GM19452 (cell line): Measurements from ENCODE around the gene PTHLH.

Experiments
- ATAC-seq: cut with Tn5 transposase; IDR thresholded peaks from one replicate; pipeline ENCODE4 v1.9.1; 2021; ENCODE audit not compliant: unreplicated experiment

PTHLH gene

DNA sequence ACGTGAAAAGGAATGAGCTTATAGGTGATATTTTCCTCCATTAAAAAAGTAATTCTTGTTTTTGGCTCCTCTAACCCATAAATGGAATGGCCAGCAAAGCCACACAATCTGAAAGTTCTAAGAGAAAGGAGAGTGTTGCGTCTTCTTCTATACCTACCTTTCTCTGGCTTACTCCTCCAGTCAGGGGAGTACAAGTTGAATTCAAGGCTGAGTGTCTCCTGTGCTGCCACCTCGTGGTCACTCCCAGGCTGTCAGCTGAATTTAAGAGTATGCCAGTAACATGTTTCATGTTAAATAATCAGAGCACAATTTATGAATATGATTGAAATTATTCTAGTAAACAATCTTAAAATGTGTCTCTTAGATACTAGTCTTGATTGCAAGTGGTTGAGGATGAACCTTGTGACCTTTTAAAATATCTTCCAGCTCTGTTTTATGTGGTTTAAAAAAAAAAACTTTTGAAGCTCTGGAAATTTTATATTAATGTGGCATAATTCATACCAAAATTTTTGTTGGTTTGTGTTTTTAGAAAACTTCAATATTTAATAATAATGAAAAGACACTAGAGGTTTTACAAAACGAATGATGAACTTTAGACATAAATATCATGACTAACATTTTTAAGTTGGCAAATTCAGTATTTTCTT is 31.7 kb downstream of the PTHLH start:
- peak; percentile 83 for ATAC-seq

GRCh38 chr12:27940245-27940644 is 32.3 kb downstream of the PTHLH start:
- ATAC-seq: no peak

GRCh38 chr12:27937768-27938167 is 34.8 kb downstream of the PTHLH start:
- no peak for ATAC-seq

GRCh38 chr12:27936196-27936595 is 36.3 kb downstream of the PTHLH start:
- ATAC-seq: no peak

DNA sequence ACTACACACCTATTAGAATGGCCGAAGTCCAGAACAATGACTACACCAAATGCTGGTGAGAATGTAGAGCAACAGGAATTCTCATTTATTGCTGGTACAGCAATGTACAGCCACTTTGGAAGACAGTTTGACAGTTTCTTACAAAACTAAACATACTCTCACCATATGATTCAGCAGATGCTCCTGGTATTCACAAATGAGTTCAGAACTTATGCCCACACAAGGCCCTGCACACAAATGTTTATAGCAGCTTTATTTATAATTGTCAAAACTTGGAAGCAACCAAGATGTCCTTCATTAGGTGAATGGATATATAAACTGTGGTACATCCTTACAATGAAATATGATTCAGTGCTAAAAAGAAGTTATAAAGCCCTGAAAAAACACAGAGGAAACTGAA is 38.3 kb downstream of the PTHLH start:
- ATAC-seq: no peak

DNA sequence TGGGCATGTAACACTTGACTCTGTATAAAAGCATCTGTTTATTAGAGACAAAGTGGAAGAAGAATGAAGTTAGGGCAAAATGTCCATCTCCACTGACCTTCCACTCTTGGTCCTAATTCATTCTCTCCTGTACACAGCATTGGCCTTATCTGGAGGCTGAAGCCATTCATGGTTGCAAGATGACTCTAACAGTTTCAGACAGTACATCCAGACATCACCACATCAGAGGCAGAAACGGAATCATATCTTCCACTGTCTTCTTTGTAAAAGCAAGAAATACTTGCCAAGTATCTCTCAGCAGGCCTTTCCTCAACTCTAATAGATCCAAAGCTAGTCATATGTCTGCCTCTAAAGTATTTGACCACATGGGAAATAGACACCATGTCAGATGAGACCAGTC is 41.1 kb downstream of the PTHLH start:
- ATAC-seq: no peak

DNA sequence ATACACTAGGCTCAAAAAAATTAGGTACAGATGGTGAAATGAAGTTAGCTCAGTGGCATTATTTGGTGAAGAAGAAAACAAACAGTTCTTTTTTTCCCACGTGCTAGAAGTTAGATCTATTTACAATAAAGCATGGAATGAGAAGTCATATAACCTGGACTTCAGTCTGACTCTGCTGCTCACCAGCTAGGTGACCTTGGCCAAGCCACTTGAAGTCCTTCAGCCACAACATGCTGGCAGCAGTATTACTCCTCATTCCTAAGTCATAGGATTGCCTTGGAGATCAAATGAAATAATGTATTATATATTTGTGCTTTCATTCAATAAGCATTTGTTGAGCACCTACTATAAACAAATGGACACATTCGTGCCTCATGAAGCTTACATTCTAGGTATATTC is 45.2 kb downstream of the PTHLH start:
- ATAC-seq: no peak

- ATAC-seq: no peak
Observed at GRCh38 chr12:27924350-27925135, 48.0 kb downstream of the PTHLH start.

GRCh38 chr12:27922531-27923139 is 49.9 kb downstream of the PTHLH start:
- no peak for ATAC-seq

DNA sequence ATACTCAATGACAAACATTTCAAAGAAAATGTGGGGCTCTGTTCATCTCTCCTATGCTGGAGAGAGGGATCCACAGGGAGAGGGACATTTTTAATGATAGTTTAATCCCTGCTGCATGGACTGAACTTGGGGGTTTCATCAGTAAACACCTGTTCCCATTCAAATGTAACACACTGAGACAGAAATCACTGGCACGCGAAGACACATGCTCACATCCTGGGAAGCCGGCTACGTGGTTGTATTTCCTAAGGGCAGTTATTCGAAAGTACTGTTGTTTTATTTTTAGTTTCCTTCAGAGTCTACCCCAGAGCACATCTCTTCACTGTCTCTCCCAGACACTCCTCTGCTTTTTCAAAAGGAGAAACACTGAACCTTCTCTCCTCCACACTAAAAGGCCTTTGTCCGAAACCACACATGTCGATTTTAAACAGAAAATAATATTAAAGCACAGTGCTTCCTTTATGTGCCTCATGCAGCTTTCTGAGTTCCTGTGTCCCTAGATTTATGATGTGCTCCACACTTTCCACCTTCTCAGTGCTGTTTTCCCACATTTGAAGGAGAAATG is 52.8 kb downstream of the PTHLH start:
- ATAC-seq: no peak

DNA sequence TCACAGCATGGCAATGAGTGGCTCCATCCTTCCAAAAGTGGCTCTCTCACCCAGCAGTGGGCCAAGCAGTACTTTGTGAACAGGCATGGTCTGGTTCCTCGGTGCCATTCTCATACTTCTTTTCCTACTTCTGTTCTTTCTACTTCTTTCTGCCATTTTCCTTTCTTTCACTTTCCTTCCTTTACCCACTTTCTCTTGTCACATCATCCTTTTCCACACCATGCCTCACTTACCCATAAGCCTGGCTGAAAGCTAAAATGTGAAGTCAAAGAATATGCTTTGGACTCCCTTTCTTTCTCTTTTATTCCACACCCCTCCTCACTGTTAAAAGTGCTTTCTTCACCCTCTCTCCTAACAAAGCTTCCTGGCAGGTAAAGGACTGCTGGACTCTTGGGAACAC is 57.0 kb downstream of the PTHLH start:
- ATAC-seq: no peak

DNA sequence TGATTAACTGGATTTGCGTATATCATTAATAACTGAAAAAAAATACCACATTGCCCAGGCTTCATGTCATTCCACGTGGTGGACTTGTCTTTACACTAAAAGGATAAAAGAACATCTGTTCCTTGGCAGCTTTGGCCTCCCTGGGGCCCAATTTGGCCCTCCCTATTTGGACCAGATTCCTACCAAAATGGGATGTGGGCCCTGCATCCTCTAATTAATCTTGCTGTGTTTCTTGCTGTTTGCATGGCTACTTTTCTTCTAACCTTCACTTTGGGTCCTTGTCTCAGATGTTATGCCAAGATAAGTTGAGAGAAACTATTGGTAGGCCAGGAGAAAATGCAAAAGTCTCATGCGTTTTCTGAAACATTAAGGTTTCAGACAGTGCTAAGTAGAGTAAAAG is 57.5 kb downstream of the PTHLH start:
- ATAC-seq: no peak

DNA sequence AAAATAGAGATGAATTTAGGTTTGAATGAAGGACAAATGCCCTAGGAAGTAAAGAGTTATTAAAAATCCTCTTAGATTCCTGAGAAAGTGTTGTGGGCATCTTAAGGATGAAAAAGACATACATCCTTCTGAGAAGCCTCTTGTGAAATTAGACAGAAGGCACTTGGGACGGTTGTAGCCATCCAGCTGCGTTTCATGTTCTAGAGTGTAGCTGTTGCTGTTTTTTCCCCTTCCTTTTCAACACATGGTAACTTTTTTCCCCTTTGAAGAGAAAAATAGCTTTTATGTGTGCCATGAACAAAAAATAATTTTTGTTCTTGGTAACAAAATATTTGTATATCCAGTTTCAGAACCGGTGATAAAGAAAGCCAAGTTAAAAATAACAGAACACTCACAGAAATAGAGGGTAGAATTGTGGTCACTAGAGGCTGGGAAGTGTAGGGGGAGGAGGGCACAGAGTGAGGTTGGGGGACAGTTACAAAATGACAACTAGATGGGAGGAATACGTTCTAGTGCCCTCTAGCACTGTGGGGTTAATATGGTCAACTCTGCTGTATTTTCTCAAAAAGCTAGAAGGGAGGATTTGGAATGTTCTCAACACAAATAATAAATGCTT is 58.4 kb downstream of the PTHLH start:
- ATAC-seq: no peak

- ATAC-seq: no peak
Observed at GRCh38 chr12:27911397-27911796, 61.1 kb downstream of the PTHLH start.
